Astrocyte of the spinal cord (primary cell): ENCODE results near the gene FAF1.

ENCODE experiments used
- DNase-seq: peaks from one replicate; pipeline ENCODE4 v3.0.0; 2011; ENCODE audit warnings: low read depth, low spot score
- H3K4me3 ChIP-seq: 2 replicates; pipeline ENCODE4 v1.5.1; 2011; ENCODE audit warnings: low read depth, mild to moderate bottlenecking, low read length, moderate library complexity
- CTCF ChIP-seq: IDR thresholded peaks from 2 replicates; pipeline ENCODE4 v1.5.1; 2012; ENCODE audit warnings: low read depth, mild to moderate bottlenecking, low read length, inconsistent platforms
- in situ Hi-C: cut with HindIII; loops from 2 replicates; pipeline ENCODE4 v1.10.0; 2017; ENCODE audit warnings: low sequenced_read_pairs

Gene FAF1

GRCh38 chr1:50426108-50426700 lies 533.9 kb downstream of the FAF1 start:
- no peak for TF ChIP-seq CTCF
- no peak for DNase-seq
- no peak overlapping the region for H3K4me3 ChIP-seq
- in situ Hi-C loops = no loop called here

- DNase-seq = no peak
- TF ChIP-seq CTCF = no peak
- H3K4me3 ChIP-seq = no peak overlapping the region
- in situ Hi-C loops = no loop called here
Observed at GRCh38 chr1:50425376-50426107, 534.5 kb downstream of the FAF1 start.

- no peak overlapping the region for H3K4me3 ChIP-seq
- in situ Hi-C loops = no loop called here
- TF ChIP-seq CTCF = no peak
- no peak for DNase-seq
Observed at GRCh38 chr1:50424884-50425375, 535.1 kb downstream of the FAF1 start.

- in situ Hi-C loops = no loop called here
- H3K4me3 ChIP-seq = no peak overlapping the region
- no peak for TF ChIP-seq CTCF
- DNase-seq = no peak
Observed at GRCh38 chr1:50424045-50424883, 535.8 kb downstream of the FAF1 start.

GRCh38 chr1:50423670-50424000 lies 536.4 kb downstream of the FAF1 start:
- no peak overlapping the region for H3K4me3 ChIP-seq
- in situ Hi-C loops = no loop called here
- no peak for DNase-seq
- no peak for TF ChIP-seq CTCF

GRCh38 chr1:50422946-50423669 lies 537.0 kb downstream of the FAF1 start, which contains the start of gene DMRTA2:
DMRTA2 (minus strand) TSS chr1:50423443; CDS start chr1:50421536, 1,907 bp downstream.
- no peak within 1 kb of the TSS for H3K4me3 ChIP-seq
- TF ChIP-seq CTCF = no peak
- no peak for DNase-seq
- in situ Hi-C loops = no loop called here
